ENCODE results near the gene TRAF5. TPM values are rescaled to one million over a fixed set of nuclear protein-coding genes. Genes with fewer than 3 reads are reported as not detected.

TRAF5 gene
- total and polyA plus RNA-seq, 2 of the 4 experiments (the other 2 are of a cell fraction), result 10.0 to 14.7 TPM

- peaks cover 63% of the 10 kb centered on the region for H4K20me1 ChIP-seq (ENCODE audit: insufficient read depth, low read length)
- BruUV-seq (replicated peaks), result no TSS peak
- no peak overlapping the region for H2BK5ac ChIP-seq (ENCODE audit: low read depth, low read length, poor library complexity, severe bottlenecking)
- no peak overlapping the region for H3K18ac ChIP-seq (ENCODE audit: low read depth, low read length)
- no peak overlapping the region for H2AK5ac ChIP-seq (ENCODE audit: low read depth, low read length)
- no peak overlapping the region for H4K5ac ChIP-seq (ENCODE audit: low read depth, low read length)
- in situ Hi-C loops (cut with MboI; ENCODE audit: low sequenced_read_pairs) (no loop called here), intact Hi-C loops (cut with micrococcal nuclease) (no loop called here), dilution Hi-C loops (cut with HindIII; ENCODE audit: low sequenced_read_pairs, unreplicated experiment) (no loop called here)
- H2AFZ ChIP-seq (replicated peaks; ENCODE audit: low read length, poor library complexity), result no peak overlapping the region
- H3K36me3 ChIP-seq (ENCODE audit: control insufficient read depth, insufficient read depth, low read length), result no peaks in the 10 kb centered on the region
- H3K4me3 ChIP-seq (ENCODE audit: insufficient read depth, low read depth, low read length), result no peak overlapping the region
- H3K9me1 ChIP-seq (ENCODE audit: insufficient read depth, low read length), result peaks cover 11% of the 10 kb centered on the region; the same call in 1 of the 2 replicates
- no peak overlapping the region for H2BK20ac ChIP-seq (ENCODE audit: low read depth, low read length)
- no peak overlapping the region for H3K23ac ChIP-seq (ENCODE audit: low read depth, low read length)
- H4K8ac ChIP-seq (ENCODE audit: low read depth in 2 of 2, low read length in 2 of 2), result no peak overlapping the region
- no peak overlapping the region for H3K14ac ChIP-seq (replicated peaks; ENCODE audit: low read depth, low read length)
- H4K91ac ChIP-seq (ENCODE audit: insufficient read depth, low read depth, low read length), result no peak overlapping the region
- no peak for ATAC-seq (ENCODE audit: low read depth)
- no peak overlapping the region for H2BK120ac ChIP-seq (ENCODE audit: low read depth, low read length)
- H2BK15ac ChIP-seq (ENCODE audit: low read depth, low read length), result no peak overlapping the region
- no peak overlapping the region for H2AK9ac ChIP-seq (replicated peaks; ENCODE audit: low read depth, low read length, poor library complexity)
- ChIA-PET CTCF (interaction anchor here (0.5 kb wide), 1 partner anchor 959 kb away, joined by 3 read pairs; no protein-coding TSS in a partner anchor), POLR2A (ENCODE audit: unreplicated experiment) (no interaction called here)
- peak; percentile 31 for DNase-seq
- no peaks in the 10 kb centered on the region for H3K27me3 ChIP-seq (ENCODE audit: control insufficient read depth, insufficient read depth, low read length)
- no peak overlapping the region for H3K27ac ChIP-seq (ENCODE audit: insufficient read depth, low read length)
- H3K79me1 ChIP-seq (ENCODE audit: low read depth in 1 of 2, low read length in 2 of 2), result peaks cover 30 to 59% of the 10 kb centered on the region in 2 experiments
- H3K56ac ChIP-seq (ENCODE audit: extremely low read depth, insufficient read depth, low read length), result no peak overlapping the region
- TF ChIP-seq USF2 (IDR thresholded peaks at IDR 0.05; ENCODE audit: low read depth, low read length), result no peak
- TF ChIP-seq MAFK (IDR thresholded peaks at IDR 0.05; ENCODE audit: low read depth, low read length), result no peak
- no peak for TF ChIP-seq CEBPB (IDR thresholded peaks at IDR 0.05; ENCODE audit: low read depth, low read length)
- TF ChIP-seq FOS (IDR thresholded peaks at IDR 0.05; ENCODE audit: low read depth, low read length), result no peak
- no peak for TF ChIP-seq MXI1 (IDR thresholded peaks at IDR 0.05; ENCODE audit: borderline replicate concordance, low read depth, low read length)
- TF ChIP-seq NFE2L2 (IDR thresholded peaks at IDR 0.05; ENCODE audit: low read depth, low read length), result peak; percentile 30; the same call in 1 of the 2 replicates
- TF ChIP-seq SMC3 (IDR thresholded peaks at IDR 0.05; ENCODE audit: low read depth, low read length), result no peak
- no CpG with 5 or more reads among the region's 4 CpGs for WGBS, 2 experiments (ENCODE audit: extremely low coverage in 2 of 2, insufficient read length in 1 of 2)
- no peak overlapping the region for H3K9ac ChIP-seq (ENCODE audit: low read depth, low read length)
- H3K4ac ChIP-seq (ENCODE audit: low read depth, low read length), result no peak overlapping the region
- H3K9me3 ChIP-seq (ENCODE audit: control insufficient read depth, insufficient read depth, low read length), result no peaks in the 10 kb centered on the region
- H3K4me2 ChIP-seq (ENCODE audit: low read depth, low read length), result no peak overlapping the region
- peaks cover 5% of the 10 kb centered on the region; the same call in 1 of the 2 replicates for H3K4me1 ChIP-seq (ENCODE audit: control insufficient read depth, insufficient read depth, low read length)
These were observed 17.0 kb downstream of the TRAF5 start for GRCh38 chr1:211343607-211344006.
